Fibroblast of skin of right biceps (primary cell): ENCODE data around the gene DUSP16.
"Not testable (repeated sequence)": the region's sequence is repeated elsewhere in the genome, so short reads cannot be mapped to it uniquely, and the experiment has no call there.

Source experiments
- DNase-seq: peaks from one replicate; pipeline ENCODE4 v3.0.0-alpha.2; 2013

The DUSP16 gene

DNA sequence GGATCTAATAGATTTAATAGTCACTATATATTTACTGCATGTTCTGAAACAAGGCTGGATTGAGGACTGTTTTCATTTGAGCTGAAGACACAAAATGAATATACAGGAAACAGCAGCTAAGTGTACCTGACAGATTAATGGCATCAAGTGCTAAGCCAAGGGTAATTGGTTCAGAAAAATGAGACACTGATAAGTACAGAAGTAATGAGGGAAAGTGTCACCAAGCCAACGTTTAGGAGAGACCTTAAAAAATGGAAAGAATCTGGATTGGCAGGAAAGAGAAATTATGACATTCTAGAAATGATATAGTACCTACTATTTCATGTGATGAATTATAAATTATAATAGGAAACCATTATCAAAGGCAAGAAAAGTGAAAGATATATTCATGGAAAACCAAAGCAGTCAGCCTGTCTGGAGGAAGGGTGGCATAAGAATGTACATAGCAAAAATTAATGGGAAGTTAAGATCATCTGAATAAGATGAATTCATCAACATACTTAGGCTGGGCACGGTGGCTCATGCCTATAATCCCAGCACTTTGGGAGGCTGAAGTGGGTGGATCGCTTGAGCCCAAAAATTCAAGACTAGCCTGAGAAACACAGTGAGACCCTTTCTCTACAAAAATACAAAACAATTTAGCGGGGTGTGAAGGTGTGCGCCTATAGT, 21.0 kb upstream of the DUSP16 start:
- no peak for DNase-seq

DNA sequence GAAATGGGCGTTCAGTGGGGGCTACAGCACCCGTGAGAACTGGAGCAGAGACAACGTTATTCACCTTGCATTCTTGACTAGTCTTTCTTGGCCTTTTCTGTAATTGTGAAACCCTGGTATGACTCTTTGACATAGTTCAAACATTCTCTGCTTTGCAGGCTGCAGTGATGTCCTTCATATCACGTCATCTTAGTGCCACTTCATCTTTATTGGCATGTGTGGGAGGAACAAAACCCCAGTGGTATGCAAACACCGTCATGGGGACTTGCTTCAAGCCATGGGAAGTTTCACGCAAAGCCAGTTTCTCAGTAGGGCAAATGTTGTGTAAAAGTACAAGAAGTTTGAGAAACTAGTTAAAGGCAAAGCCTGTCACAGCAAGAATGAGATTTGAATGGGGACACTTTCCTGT, 20.2 kb upstream of the DUSP16 start:
- peak; percentile 14 for DNase-seq

DNA sequence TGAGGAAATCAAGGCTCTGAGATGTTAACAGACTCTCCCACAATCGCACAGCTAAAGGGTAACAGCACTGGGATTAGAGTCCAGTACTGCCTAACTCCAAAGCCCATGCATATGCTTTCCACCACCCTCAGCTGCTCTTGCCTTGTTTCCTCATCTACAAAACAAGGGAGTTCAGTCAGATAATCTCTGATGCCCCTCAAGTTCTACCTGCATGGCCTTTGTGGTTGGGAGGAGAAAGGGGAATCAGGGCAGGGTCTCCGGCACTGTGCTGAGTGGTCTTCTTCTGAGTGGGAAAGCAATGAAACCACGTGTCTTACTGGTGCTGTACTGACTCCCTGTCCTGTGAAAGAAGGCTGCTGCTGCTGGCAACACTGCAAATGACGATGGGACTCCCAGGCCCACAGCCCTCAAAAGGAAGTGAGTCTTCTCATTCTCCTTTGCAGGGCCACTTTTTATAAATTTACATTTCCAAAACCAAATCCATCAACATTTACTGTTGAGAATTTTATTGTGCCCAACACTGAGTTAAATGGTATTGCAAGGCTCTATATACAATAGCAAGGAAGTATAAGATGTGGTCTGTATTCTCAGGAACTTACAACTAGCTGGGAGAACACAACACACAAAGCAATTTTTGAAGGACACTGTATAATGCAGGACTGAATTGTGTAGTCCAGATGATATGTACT, 19.7 kb upstream of the DUSP16 start:
- DNase-seq, result no peak

DNA sequence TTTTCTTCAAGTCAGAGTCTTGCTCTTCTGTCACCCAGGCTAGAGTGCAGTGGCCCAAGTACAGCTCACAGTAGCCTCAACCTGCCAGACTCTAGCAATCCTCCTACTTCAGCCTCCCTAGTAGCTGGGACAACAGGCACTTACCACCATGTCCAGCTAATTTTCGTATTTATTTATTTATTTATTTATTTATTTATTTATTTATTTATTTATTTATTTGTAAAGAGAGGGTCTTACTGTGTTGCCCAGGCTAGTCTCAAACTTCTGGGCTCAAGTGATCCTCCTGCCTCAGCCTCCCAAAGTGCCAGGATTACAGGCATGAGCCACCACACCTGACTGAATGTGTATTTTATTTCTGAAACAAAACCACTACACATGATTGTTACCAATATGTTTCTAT, 18.1 kb upstream of the DUSP16 start:
- DNase-seq, result not testable (repeated sequence)

DNA sequence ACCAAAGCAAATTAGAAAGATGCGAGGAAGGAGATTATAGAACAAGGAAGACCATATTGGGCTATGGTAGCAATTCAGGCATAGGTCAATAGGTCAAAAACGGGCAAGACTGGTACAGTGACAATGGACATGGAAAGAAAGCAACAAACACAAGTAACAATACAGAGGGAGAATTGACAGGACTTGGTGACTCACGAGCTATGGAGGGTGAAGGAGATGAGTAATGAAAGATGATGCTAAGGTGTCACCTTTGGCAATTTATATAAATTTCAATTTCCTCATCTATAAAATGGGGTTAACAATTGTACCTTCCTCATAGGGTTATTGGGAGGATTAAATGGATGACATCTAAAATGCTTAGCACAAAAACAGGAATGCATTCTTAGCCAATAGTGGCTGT, 15.1 kb upstream of the DUSP16 start:
- no peak for DNase-seq

DNA sequence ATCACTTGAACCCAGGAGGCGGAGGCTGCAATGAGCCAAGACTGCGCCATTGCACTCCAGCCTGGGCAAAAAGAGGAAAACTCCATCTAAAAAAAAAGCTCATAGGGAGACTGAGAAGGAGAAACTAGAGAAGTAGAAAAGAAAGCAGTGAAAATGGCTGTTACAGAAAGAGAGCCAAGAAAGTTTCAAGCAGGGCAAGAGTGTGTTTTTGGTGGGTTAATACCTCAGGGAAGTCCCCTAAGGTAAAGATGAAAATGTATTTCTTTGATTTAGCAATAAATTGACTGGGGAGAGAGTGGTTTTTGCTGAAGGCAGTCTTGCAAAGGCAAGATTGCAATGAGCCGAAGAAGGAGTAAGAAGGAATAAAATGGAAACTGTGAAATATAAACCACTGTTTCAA, 10.0 kb upstream of the DUSP16 start:
- no peak for DNase-seq

DNA sequence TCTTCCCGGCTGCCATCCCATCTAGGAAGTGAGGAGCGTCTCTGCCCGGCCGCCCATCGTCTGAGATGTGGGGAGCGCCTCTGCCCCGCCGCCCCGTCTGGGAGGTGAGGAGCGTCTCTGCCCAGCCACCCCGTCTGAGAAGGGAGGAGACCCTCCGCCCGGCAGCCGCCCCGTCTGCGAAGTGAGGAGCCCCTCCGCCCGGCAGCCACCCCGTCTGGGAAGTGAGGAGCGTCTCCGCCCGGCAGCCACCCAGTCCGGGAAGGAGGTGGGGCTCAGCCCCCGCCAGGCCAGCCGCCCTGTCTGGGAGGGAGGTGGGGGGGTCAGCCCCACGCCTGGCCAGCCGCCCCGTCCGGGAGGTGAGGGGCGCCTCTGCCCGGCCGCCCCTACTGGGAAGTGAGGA, 3.3 kb upstream of the DUSP16 start:
- not testable (repeated sequence) for DNase-seq

DNA sequence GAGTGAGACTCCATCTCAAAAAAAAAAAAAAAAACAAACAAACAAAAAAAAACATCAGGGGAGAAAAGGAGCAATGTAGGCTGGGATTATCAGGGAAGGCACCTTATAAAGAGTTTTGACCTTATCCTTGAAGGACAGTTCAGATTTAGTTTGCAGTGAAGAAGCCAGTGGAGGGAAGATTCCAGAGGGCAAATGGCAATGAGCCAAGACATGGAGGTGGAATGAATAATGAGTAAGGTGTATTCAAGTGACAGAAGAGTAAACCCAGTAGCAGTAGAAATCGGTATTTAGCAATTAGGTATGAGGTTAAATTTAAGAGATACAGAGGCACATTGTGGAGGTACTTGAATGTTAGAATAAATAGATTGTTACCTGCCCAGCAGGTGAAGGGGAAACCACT, 2.2 kb upstream of the DUSP16 start:
- no peak for DNase-seq

DNA sequence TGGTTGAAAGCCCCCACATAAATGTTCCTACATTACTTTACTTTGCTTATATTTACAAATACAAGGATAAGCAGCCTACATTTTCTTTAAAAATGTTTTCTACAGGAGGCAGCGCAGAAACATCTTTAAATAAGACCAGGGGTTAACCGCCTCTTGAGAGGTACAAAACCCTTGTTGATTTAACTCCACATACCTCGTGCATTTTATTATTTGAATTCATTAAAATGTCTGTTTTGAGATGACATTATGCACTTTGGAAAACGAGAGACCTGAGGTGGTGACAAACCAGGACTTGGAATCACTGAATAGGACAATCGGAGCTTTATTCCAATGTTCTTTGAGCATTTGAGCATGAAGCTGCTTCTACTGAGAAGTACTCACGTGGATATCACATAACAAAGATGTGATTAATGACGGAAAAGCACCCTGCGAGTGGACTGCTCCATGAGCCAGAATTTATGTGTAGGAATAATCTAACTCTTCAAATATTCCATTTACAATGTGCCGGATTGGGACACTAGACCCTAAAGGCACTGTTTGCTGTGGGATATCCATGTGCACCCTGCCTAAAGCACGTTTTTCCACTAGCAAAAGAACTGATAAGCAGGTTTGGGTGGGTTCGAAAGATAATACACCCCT, 746 bp upstream of the DUSP16 start:
- DNase-seq, result peak; percentile 19

DNA sequence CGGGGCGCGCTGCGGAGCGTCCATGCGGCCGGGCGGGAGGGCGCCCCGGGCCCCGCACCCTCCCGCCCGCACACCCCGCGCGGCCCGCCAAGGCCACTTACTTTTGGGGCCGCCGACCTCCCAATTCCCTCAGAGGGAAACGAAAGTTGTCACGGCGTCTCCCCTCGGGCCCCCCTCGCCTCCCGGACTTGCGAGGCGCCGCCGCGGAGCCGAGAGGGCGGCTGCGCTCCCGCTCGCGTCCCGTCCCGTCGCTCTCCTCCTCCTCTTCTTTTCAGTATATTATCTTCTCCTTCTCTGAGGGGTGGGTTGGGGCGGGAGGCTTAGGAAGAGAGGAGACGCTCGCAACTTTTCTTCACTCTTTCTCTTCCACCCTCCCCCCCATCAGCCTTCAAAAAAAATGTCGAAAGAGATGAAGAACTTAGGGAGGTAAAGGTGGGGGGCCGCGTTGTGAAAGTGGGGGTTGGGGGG, 613 bp downstream of the DUSP16 start:
- peak; percentile 39 for DNase-seq

DNA sequence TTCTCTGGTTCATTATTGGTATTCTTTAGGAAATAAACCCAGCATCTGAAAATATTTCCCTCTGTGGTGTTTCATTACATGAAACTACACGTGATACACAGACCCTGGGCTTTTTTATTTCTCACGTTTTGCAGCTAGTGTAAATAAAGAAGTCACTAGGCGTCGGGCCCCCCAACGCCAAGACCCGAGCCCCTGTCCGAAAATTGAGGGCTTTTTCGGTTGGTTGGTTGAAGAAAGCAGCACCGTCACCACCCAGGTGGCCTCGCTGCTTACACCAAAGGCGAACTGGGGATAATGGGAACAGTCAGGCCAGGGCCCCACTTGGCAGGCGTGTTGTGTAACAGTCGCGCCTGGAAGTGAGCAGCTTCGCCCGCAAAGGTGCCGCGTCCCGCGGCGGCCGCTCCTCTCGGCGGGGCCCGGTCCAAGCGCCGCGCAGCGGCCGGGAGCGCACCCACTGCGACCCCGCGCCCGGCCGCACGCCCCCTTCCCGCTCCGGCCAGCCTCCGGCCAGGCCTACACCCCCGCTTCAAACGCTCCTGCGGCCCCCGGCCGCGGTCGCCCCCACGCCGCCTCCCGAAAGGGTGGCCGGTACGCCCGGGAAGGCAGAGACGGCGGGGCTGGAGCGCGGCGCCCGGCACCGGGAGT, 1.2 kb downstream of the DUSP16 start:
- peak; percentile 56 for DNase-seq

DNA sequence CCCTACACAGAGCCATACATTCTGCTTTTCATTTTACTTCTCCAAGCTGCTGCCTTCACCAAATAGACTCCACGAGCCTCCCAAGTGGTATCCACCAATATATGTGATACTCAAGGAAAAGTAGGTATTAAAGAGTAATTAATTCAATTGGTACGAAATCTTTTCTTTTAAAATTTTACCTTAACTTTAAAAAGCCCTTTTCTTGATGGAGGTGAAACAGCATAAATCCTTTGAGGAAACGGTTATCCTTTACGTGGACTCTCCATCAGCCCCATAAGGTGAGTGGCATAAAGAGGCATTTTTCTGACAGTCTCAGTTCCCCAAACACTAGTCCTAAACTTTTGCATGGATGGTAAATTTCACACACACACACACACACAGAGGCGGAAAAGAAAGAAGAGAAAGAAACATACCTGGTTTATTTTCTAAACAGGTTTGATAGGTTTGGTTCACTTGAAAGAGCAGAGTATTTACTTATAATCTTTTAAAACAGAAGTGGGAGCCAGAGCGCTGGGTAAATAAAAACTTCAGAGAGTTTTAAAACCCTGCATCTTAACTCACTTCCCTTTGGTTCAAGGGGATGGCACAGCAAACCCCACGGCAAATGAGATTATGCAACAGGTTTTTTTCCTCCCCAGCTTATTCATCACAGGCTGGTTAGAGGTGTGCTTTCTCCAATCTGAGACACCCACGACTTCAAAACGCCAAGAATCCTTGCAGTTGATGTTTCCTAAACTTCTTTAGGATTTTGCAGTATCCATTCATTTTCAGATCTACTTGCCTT, 1.9 kb downstream of the DUSP16 start:
- DNase-seq, result peak; percentile 68

DNA sequence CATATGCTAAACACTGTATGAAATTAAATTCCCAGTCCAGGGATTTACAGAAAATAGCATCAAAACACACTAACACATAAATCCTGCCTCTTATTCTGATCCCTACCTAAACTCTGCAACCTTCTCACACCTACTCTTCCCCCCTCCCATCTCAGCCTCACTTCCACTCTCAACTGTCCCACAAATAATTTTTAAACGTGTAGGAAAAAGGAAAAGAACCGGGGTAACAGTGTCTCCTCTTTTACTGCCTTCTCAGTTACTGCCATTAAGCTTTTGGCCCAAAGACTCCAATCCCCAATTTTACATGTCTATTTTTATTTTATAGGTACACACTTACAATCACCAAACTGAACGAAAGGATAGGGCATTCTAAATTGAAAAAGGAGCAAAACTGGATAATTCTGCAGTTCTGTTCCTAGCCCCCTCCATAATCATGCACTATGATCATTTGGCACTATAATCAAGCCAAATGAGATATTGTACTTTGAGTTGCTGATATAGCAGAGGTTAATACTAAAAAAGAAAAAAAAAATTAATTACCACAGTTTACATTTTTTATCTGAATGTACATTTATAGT, 2.9 kb downstream of the DUSP16 start:
- DNase-seq, result no peak

DNA sequence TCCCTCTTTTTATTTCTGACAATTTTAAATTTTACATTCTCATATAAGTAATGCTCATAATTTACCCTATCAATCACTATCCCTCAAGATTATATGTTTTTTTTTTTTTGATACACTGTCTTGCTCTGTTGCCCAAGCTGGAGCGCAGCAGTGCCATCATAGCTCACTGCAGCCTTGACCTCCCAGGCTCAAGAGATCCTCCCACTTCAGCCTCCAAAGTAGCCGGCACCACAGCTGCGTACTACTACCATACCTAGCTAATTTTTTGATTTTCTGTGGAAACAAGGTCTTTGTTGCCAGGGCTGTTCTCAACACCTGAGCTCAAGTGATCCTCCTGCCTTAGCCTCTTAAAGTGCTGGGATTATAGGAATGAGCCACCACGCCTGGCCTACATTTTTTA, 4.4 kb downstream of the DUSP16 start:
- no peak for DNase-seq

DNA sequence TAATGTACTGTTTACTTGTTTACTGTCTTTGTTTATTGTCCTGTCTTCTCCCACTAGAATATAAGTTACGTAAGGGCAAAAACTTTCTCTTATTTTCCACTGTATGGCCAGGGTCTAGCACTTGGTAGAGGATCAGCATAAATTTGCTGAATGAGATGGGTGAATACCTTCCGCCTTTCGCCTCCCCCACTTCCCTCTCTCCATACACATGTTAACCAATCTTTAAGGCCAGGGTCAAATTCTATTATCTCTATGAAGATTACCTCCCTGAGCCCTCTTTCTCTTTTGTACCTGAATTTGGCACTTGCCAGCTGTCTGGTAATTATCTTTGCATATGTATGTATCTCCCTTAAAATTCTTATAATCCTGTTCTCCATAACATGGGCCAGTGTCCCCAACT, 4.9 kb downstream of the DUSP16 start:
- DNase-seq, result no peak

DNA sequence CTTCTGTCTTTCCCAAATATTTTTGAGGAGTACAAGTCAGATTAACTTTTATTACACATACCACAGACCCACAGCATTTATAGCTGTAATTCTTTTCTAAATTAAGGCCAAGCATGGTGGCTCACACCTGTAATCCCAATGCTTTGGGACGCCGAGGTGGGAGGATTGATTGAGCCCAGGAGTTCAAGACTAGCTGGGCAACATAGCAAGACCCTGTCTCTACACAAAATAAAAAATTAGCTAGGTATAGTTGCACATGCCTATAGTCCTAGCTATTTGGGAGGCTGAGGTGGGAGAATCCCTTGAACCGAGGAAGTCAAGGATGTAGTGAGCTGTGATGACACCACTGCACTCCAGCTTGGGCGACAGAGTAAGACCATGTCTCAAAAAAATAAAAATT, 7.0 kb downstream of the DUSP16 start:
- DNase-seq, result no peak

DNA sequence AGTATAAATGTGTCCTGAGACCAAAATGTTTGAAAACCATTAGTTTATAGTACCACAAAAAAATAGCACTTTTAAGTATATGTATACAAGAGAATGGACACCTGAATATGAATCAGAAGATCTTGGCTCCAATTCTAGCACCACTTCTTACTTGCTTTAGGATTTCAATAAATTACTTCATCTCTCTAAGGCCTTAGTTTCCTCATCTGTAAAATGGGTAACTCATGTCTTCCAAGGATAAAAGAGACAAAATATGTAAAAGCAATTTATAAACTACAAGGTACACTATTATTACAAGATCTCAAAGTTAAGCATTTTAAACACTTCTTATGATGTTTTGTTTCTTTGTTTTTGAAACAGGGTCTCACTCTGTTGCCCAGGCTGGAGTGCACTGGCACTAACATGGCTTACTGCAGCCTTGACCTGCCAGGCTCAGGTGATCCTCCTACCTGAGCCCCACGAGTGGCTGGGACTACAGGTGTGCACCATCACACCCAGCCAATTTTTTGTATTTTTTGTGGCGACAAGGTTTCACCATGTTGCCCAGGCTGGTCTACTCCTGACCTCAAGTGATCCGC, 9.4 kb downstream of the DUSP16 start:
- DNase-seq, result no peak

DNA sequence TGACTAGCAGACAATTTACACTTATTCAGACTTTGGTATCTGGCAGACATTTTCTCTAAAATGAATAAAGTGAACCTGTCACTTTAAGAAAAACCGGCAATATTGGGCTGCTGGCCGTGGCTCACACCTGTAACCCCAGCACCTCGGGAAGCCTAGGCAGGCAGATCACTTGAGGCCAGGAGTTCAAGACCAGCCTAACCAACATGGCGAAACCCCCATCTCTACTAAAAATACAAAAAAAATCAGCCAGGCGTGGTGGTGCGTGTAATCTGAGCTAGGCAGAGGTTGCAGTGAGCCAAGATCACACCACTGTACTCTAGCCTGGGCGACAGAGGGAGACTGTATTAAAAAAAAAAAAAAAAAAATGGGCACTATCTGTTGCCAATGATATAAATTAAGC, 11.5 kb downstream of the DUSP16 start:
- no peak for DNase-seq

DNA sequence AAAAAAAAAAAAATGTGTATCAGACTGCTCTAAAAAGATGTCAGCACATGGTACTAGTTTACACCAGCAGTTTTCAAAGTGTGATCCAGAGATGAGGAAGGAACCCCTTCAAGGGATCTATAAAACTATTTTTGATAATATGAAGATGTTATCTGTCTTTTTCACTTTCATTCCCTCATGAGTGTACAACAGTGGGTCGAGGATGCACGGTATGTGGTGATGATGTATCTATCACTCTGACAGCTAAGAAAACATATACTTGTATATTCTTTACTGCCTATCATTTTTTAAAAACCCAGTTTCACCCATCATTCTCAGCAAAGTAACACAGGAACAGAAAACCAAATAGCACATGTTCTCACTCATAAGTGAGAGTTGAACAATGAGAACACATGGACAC, 12.4 kb downstream of the DUSP16 start:
- DNase-seq, result no peak

DNA sequence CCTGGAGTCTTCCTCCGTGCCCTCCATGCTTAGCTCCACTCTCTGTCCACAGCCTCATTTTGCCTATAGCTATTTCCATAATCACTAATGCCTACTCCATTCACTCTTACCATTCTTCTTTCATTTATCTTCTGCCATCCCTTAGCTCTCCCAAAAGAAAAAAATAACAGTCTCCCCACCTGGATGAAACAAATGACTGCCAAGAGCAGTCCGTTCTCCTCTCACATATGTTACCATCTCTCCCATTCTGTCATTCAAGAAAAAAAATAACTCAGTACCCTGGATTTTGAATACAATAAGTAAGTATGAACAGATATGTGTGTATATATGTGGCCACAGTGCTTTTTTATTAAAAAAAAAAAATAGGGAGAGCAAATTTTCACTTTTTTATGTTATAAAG, 13.2 kb downstream of the DUSP16 start:
- no peak for DNase-seq

DNA sequence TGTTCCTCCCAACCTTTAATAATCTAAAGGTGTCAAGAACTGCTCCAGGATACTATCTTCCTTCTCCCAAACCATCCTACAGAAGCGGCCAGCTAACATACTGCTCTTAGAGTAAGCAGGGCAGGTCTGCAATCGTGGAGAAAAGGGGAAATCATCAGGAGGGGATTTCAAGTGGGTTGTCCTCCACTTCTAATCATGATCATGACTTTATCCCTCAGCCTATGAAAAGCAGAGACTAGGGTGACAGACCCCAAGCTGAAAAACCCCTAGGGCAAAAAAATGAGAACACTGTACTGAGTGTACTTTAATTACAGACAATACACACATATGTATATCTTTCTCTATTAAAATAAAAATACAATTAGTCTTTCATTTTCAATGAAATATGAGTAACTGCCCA, 13.9 kb downstream of the DUSP16 start:
- DNase-seq, result no peak

DNA sequence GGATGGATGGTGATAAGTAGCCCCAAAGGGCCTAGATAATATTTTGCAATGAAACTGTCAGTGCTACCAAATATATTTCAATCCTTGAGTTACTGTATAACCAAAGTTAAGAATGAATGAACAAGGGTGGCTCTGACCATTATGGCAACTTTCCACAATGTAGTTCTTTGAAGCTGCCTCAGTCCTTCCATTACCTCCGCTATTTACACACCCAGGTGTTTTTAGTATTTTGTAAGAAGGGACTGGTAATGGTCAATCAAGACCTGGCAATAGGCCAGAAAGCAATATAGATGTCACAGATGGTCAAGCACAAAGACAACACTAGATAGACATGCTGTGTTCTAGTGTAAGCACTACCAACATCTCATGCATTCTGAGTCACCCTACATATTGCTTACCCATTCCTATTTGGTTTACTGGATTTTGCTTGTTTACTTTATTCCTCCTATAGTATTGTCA, 16.3 kb downstream of the DUSP16 start:
- DNase-seq, result no peak
